Measurements from ENCODE around the gene CCDC177. TPM values are rescaled to one million over a fixed set of nuclear protein-coding genes. Genes with fewer than 3 reads are reported as not detected.

The CCDC177 gene
- total RNA-seq, 1 experiment from 2014 or later = 0.09 TPM

GRCh38 chr14:69559581-69560011, 15.1 kb downstream of the CCDC177 start:
- intact Hi-C loops (cut with micrococcal nuclease; ENCODE audit: unreplicated experiment) = no loop called here
- Histone ChIP-seq H3K4me1 (ENCODE audit: insufficient read depth, low read length, poor library complexity, severe bottlenecking) (no peaks in the 10 kb centered on the region), H3K4me3 (ENCODE audit: low read depth, low read length, poor library complexity, severe bottlenecking) (no peak overlapping the region), H3K27ac (ENCODE audit: low read depth, low read length, poor library complexity, severe bottlenecking) (no peak overlapping the region), H3K36me3 (ENCODE audit: insufficient read depth, low read length, poor library complexity, severe bottlenecking) (no peaks in the 10 kb centered on the region), H3K9me3 (ENCODE audit: low read depth, low read length, poor library complexity, severe bottlenecking) (no peaks in the 10 kb centered on the region), H3K27me3 (replicated peaks; ENCODE audit: insufficient read depth, low read depth, low read length, poor library complexity) (peaks cover 52% of the 10 kb centered on the region)
- no peak for DNase-seq (ENCODE audit: low spot score)
- TF ChIP-seq, protein P1, sequence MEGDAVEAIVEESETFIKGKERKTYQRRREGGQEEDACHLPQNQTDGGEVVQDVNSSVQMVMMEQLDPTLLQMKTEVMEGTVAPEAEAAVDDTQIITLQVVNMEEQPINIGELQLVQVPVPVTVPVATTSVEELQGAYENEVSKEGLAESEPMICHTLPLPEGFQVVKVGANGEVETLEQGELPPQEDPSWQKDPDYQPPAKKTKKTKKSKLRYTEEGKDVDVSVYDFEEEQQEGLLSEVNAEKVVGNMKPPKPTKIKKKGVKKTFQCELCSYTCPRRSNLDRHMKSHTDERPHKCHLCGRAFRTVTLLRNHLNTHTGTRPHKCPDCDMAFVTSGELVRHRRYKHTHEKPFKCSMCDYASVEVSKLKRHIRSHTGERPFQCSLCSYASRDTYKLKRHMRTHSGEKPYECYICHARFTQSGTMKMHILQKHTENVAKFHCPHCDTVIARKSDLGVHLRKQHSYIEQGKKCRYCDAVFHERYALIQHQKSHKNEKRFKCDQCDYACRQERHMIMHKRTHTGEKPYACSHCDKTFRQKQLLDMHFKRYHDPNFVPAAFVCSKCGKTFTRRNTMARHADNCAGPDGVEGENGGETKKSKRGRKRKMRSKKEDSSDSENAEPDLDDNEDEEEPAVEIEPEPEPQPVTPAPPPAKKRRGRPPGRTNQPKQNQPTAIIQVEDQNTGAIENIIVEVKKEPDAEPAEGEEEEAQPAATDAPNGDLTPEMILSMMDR (conservative IDR thresholded peaks at IDR 0.05; ENCODE audit: low read depth, low read length) = no peak
- no peak for TF ChIP-seq EZH2 (IDR thresholded peaks at IDR 0.05; ENCODE audit: borderline replicate concordance, low read depth, low read length, poor library complexity, severe bottlenecking)
- ChIA-PET CTCF (no interaction called here), POLR2A (ENCODE audit: low non-redundant PET) (no interaction called here)
- no TSS peak for BruUV-seq (replicated peaks)

GRCh38 chr14:69558774-69559173, 15.9 kb downstream of the CCDC177 start:
- intact Hi-C loops (cut with micrococcal nuclease; ENCODE audit: unreplicated experiment) = no loop called here
- BruUV-seq (replicated peaks) = no TSS peak
- POLR2A ChIA-PET (ENCODE audit: low non-redundant PET) = no interaction called here
- CTCF ChIA-PET = no interaction called here
- Histone ChIP-seq H3K9me3 (ENCODE audit: low read depth, low read length, poor library complexity, severe bottlenecking) (no peaks in the 10 kb centered on the region), H3K4me3 (ENCODE audit: low read depth, low read length, poor library complexity, severe bottlenecking) (no peak overlapping the region), H3K36me3 (ENCODE audit: insufficient read depth, low read length, poor library complexity, severe bottlenecking) (no peaks in the 10 kb centered on the region), H3K4me1 (ENCODE audit: insufficient read depth, low read length, poor library complexity, severe bottlenecking) (no peaks in the 10 kb centered on the region), H3K27me3 (replicated peaks; ENCODE audit: insufficient read depth, low read depth, low read length, poor library complexity) (peaks cover 44% of the 10 kb centered on the region), H3K27ac (ENCODE audit: low read depth, low read length, poor library complexity, severe bottlenecking) (no peak overlapping the region)
- no peak for TF ChIP-seq EZH2 (IDR thresholded peaks at IDR 0.05; ENCODE audit: borderline replicate concordance, low read depth, low read length, poor library complexity, severe bottlenecking)
- TF ChIP-seq, protein P1 (conservative IDR thresholded peaks at IDR 0.05; ENCODE audit: low read depth, low read length) = no peak
- DNase-seq (ENCODE audit: low spot score) = no peak

- Histone ChIP-seq H3K27me3 (replicated peaks; ENCODE audit: insufficient read depth, low read depth, low read length, poor library complexity) (peaks cover 3% of the 10 kb centered on the region), H3K9me3 (ENCODE audit: low read depth, low read length, poor library complexity, severe bottlenecking) (no peaks in the 10 kb centered on the region), H3K36me3 (ENCODE audit: insufficient read depth, low read length, poor library complexity, severe bottlenecking) (no peaks in the 10 kb centered on the region), H3K4me1 (ENCODE audit: insufficient read depth, low read length, poor library complexity, severe bottlenecking) (no peaks in the 10 kb centered on the region), H3K27ac (ENCODE audit: low read depth, low read length, poor library complexity, severe bottlenecking) (no peak overlapping the region), H3K4me3 (ENCODE audit: low read depth, low read length, poor library complexity, severe bottlenecking) (no peak overlapping the region)
- intact Hi-C loops (cut with micrococcal nuclease; ENCODE audit: unreplicated experiment) = no loop called here
- no peak for TF ChIP-seq EZH2 (IDR thresholded peaks at IDR 0.05; ENCODE audit: borderline replicate concordance, low read depth, low read length, poor library complexity, severe bottlenecking)
- ChIA-PET POLR2A (ENCODE audit: low non-redundant PET) (no interaction called here), CTCF (no interaction called here)
- DNase-seq (ENCODE audit: low spot score) = no peak
- BruUV-seq (replicated peaks) = no TSS peak
These were observed 20.2 kb downstream of the CCDC177 start for GRCh38 chr14:69554500-69554899.

DNA sequence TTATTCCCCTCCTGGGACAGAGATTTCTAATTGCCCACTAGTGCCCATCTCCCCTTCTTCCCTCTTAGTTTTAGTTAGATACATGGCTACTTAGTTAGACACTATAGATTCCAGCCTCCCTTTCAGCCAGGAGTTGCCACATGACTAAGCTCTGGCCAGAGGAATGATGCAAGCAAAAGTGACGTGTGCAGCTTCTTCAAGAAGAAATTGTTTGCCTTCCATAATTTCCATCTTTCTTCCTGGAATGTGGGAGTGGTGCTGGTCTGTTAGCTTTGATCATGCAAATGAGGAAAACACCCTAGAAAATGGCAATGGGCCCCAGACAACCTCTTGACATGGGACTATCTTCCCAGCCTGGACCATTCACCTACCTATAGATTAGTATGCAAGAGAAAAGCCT, 21.4 kb downstream of the CCDC177 start:
- H3K4me3 ChIP-seq (ENCODE audit: low read depth, low read length, poor library complexity, severe bottlenecking) = no peak overlapping the region
- CTCF ChIA-PET = interaction anchor here (0.8 kb wide), 1 partner anchor 636 kb away, joined by 6 read pairs; the partner anchor contains the start of gene SLC8A3
- TF ChIP-seq, protein P1 (conservative IDR thresholded peaks at IDR 0.05; ENCODE audit: low read depth, low read length) = no peak
- no peak for TF ChIP-seq EZH2 (IDR thresholded peaks at IDR 0.05; ENCODE audit: borderline replicate concordance, low read depth, low read length, poor library complexity, severe bottlenecking)
- H3K9me3 ChIP-seq (ENCODE audit: low read depth, low read length, poor library complexity, severe bottlenecking) = no peaks in the 10 kb centered on the region
- no peaks in the 10 kb centered on the region for H3K27me3 ChIP-seq (replicated peaks; ENCODE audit: insufficient read depth, low read depth, low read length, poor library complexity)
- BruUV-seq (replicated peaks) = no TSS peak
- POLR2A ChIA-PET (ENCODE audit: low non-redundant PET) = no interaction called here
- DNase-seq (ENCODE audit: low spot score) = no peak
- peaks cover 2% of the 10 kb centered on the region for H3K4me1 ChIP-seq (ENCODE audit: insufficient read depth, low read length, poor library complexity, severe bottlenecking)
- intact Hi-C loops (cut with micrococcal nuclease; ENCODE audit: unreplicated experiment) = no loop called here
- H3K36me3 ChIP-seq (ENCODE audit: insufficient read depth, low read length, poor library complexity, severe bottlenecking) = no peaks in the 10 kb centered on the region
- no peak overlapping the region for H3K27ac ChIP-seq (ENCODE audit: low read depth, low read length, poor library complexity, severe bottlenecking)
